Stimulated activated CD8-positive, alpha-beta memory T cell treated with anti-CD3 and anti-CD28 coated beads, Interleukin-15, amount 100 ng/mL, for 4 hours (primary cell): ENCODE measurements around the gene NOB1.
A peak's percentile ranks its signal among the peaks of the same experiment; 100 is the strongest.
"Not testable (repeated sequence)": the region's sequence is repeated elsewhere in the genome, so short reads cannot be mapped to it uniquely, and the experiment has no call there.

Source experiments
- DNase-seq, 2 donors: peaks; one replicate each; pipeline ENCODE4 v3.0.0-alpha.2; 2020; ENCODE audit warnings: low read depth in 2 of 2

The NOB1 gene

DNA sequence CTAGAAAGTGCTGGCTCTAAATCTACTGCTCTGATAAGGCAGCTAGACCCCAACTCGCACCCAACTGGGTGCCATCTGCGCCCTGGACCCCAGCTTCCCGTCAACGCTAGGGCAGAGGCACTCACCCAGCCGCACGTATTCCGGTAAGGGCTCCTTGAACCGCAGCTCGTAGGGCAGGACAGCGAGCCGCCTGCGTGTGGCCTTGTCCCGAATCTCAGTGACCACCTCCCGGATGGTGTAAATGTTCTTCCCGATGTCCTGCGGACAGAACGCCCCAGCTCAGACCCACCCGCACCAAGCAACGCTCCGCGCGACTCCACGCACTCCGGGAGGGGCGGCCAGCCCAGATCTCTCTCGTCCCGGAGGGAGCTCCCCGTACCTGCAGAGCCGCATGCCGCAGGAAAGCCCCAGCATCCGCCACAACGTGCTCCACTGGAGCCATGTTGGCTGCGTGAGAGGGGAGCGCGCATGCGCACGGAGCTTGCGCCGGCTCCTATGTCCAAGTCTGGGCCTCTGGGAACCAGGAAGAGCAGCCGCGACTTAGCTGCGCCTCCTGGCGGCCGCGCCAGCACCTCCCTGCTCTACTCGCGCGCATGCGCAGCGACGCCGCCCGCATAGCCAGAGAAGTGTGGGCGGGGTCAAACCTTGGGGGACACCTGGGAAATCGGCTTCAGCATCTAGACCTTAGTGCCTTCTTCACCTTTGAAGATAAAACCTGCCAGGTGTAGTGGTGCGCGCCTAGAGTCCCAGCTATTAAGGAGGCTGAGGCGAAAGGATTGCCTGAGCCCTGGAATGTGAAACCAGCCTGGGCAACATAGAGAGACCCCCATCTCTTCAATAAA lies at the start of gene NOB1:
TSS of gene NOB1 (minus strand) at position 458 of the 842 bp plus-strand sequence. CDS start at position 442, 16 bp downstream.
- DNase-seq = peak; percentile 93

- no peak for DNase-seq
Observed at GRCh38 chr16:69804297-69804696, 49.6 kb upstream of the NOB1 start.

- no peak for DNase-seq
Observed at GRCh38 chr16:69799611-69800031, 44.9 kb upstream of the NOB1 start.

DNA sequence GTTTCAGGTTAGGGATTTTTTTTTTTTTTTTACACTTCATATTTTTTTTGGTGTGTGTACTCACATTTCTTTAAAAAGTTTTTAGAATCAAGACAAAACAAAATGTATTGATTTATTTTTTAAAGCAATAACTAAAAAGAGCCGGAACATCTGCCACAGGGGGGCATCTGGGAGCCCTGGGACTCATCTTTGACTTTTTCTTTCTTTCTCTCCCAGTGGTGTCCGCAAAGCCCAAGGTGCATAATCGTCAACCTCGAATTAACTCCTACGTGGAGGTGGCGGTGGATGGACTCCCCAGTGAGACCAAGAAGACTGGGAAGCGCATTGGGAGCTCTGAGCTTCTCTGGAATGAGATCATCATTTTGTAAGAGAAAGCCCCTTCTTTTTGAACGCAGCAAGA lies 43.7 kb upstream of the NOB1 start:
- no peak for DNase-seq

DNA sequence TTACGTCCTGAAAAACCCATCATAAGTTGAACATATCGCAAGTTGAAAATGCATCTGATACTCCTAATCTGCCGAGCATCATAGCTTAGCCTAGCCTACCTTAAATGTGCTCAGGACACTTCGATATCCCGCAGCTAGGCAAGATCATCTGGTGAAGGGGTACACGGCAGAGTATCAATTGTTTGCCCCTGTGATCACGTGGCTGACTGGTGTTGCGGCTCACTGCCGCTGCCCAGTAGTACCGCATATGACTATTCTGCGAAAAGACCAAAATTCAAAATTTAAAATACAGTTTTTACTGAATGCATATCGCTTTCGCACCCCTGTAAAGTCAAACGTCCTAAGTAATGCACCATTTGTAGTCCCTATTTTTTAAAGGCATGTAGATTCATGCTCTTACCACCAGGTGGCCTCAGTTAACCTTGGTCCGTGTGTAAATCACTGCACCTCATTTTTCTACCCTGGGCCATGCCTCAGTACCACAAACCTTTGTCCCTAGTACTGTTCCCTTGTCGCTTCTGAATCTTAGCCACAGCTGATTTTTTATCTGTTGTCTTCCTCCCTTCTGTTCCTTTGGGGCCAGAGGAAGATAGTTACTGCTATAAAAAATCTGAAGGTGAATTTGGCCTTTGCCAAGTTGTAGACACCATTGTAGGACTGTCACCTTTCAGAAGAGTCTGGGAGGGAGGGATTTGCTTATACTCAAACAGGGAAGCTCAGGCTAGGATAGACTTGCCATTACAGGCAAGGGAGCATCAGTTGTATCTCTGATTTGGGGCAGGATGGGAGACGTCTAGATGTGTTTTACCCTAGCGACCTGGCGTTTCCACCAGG lies 41.8 kb upstream of the NOB1 start:
- no peak for DNase-seq

- DNase-seq = no peak
Observed at GRCh38 chr16:69794486-69794885, 39.8 kb upstream of the NOB1 start.

DNA sequence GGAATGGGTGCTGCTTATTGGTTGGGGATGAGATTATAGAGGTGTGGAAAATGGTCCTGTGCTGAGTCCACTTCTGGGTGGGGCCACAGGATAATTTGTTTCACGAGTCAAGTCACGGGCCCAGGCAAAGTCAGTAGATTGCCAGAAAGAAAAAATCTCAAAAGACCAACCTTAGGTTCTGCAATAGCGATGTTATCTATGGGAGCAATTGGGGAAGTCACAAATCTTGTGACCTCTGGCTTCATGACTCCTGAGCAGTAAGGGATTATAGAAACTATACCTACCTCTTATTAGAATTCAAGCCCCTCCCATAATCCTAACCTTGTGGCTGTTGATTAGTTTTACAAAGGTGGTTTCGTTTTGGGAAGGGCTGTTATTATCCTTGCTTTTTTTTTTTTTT lies 38.8 kb upstream of the NOB1 start:
- DNase-seq = no peak

DNA sequence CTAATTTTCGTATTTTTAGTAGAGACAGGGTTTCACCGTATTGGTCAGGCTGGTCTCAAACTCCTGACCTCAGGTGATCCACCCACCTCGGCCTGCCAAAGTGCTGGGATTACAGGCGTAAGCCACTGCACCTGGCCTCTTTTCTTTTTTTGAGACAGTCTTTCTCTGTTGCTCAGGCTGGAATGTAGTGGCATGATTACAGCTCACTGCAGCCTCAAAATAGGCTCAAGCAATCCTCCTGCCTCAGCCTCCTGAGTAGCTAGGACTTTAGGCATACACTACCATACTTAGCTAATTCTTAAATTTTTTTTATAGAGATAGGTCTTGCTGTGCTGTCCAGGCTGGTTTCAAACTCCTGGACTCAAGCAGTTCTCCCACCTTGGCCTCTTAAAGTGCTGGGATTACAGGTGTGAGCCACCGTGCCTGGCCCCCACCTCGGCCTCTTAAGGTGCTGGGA lies 36.7 kb upstream of the NOB1 start:
- DNase-seq = not testable (repeated sequence)

DNA sequence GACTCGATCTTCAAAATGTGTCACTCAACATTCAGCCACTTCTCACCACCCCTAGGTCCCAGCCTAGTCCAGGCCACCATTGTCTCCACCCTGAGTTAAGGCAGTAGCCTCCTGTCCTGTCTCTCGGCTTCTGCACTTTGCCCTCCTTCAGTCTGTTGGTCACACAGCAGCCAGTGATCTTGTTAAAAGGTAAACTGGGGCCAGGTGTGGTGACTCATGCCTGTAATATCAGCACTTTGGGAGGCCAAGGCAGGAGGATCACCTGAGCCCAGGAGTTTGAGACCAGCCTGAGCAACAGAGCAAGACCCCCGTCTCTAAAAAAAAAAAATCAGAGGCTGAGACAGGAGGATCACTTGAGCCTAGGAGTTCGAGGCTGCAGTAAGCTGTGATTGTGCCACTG lies 33.2 kb upstream of the NOB1 start:
- no peak for DNase-seq

- DNase-seq = no peak
Observed at GRCh38 chr16:69784586-69784985, 29.9 kb upstream of the NOB1 start.

DNA sequence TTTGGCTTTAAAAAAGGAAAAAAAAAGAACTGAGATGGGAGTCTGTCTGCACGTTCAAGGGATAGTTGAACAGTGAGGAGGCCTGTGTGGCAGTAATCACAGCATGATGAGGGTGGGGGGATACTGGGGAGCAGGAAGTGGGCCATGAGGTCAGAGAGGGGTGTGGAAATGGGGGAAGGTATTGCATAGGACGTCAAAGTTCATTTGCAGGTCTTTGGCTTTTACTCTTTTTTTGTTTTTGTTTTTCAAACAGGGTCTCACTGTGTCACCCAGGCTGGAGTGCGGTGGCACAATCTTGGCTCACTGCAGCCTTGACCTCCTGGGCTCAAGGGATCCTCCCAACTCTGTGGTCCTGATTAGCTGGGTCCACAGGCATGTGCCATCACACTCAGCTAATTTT lies 26.4 kb upstream of the NOB1 start:
- DNase-seq = no peak

DNA sequence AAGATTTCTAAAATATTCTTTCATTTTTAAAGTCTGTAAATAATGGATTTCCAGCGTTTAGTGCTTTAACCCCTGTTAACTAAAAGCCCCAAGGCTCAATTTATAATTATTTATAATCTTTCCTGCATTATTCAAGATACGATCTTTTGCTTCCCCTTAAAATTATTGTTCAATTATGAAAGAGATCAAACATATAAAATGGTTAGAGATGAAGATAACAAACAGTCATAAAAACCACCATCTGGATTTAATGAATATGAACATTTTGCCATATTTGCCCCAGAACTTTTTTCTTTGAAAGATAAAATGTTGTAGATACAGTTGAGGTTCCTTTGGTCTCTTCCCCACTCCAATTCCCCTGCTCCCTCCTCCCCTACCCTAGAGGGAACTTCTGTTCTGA lies 25.0 kb upstream of the NOB1 start:
- DNase-seq = no peak

DNA sequence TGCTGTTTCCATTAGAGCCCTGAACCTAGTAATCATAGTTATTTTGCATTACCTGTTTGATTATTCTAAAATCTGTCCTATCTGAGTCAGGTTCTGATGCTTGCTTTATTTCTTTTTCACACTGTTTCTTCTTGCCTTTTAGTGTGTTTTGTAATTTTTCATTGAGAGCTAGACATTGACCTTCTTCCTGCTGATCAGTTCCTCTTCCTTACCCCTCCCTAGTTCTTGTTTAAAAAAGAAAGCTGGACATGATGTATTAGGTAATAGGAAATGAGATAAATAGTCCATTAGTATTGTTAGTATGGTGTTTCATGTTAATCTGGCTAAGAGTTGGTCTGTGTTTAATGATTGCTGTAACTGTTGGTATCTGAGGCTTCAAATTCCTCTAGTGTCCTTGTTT lies 20.8 kb upstream of the NOB1 start:
- DNase-seq = no peak

- no peak for DNase-seq
Observed at GRCh38 chr16:69773260-69773947, 18.7 kb upstream of the NOB1 start.

DNA sequence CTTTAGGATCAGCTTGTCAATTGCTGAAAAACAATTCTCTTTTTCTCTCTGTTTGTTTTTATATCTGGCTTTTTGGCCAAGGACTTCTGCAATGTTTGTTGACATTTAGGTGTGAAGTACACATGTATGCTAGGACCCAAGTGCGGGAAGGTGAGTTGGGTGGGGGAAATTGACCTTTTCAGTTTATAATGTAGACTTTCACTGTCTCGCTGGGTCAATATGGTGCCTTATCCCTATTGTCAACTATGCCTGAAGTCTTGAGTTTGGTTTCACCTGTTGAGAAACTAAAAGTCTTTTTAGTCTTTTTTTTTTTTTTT lies 16.9 kb upstream of the NOB1 start:
- no peak for DNase-seq

DNA sequence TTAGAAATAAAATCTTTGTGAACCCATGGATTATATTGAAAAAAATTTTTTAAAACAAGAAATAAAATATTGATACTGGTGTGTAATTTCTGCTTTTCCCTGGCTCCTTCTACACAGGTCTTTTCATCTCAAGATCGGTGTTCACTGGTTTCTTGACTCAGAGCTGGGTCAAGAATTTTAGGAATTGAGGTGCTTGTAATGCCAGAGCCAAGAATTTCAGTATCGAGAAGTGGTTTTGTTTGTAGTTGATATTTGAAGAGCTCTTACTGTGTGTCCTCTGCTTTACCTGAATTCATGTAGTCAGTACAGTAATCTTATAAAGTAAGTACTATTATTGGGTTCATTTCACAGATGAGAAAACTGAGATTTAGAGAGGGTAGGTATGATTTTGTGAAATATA lies 14.7 kb upstream of the NOB1 start:
- no peak for DNase-seq

- no peak for DNase-seq
Observed at GRCh38 chr16:69768666-69769065, 13.9 kb upstream of the NOB1 start.

DNA sequence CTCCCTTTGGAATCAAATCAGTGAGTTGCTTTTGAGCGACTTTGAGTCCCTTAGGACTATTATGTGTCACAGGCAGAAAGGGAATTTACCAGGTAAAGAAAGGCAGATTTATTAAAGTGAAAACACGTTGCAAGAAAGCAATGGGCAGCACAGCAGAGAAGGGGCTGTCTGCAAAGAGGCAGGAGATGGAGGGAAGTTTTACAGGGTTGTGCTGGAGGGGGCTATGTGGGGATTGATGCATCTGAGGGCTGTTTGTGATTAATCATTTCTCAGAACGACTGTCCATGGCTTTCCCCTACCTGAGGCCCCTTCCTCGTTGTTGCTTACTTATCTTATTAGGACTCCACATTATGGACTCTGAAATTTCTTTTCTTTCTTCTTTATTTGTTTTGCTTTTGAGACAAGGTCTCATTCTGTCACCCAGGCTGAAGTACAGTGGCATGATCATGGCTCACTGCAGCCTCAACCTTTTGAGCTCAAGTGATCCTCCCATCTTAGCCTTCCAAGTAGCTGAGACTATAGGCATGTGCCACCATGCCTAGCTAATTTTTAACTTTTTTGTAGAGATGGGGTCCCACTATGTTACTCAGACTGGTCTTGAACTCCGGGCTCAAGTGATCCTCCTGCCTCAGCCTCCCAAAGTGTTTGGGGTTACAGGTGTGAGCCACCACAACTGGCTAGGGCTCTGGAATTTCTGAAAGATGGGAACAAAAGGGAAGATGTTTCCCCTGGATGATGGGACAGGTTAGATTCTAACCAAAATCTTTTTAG lies 12.9 kb upstream of the NOB1 start:
- DNase-seq = no peak

- no peak for DNase-seq
Observed at GRCh38 chr16:69763599-69763942, 8.8 kb upstream of the NOB1 start.

GRCh38 chr16:69762814-69763598 lies 8.3 kb upstream of the NOB1 start:
- DNase-seq = no peak
